Keratinocyte (primary cell): ENCODE data around the gene KRTAP3-1.

ENCODE experiments used
- EZH2 ChIP-seq: IDR thresholded peaks from one replicate; pipeline ENCODE4 v1.6.1; 2012; ENCODE audit warnings: inconsistent platforms, mild to moderate bottlenecking, low read length, moderate library complexity
- TF ChIP-seq, protein P1 (sequence below), 3 experiments: IDR thresholded peaks in 1 of 3; conservative IDR thresholded peaks in 1 of 3; optimal IDR thresholded peaks in 1 of 3; 2 replicates in 2 of 3; 3 replicates in 1 of 3; pipeline versions ENCODE3 to v1.5.1; 2011; ENCODE audit warnings: low read length in 3 of 3, mild to moderate bottlenecking in 3 of 3, moderate library complexity in 2 of 3, control low read depth in 1 of 3, inconsistent platforms in 1 of 3; ENCODE audit not compliant: insufficient read depth in 2 of 3; ENCODE audit errors: extremely low read depth in 1 of 3

DNA sequence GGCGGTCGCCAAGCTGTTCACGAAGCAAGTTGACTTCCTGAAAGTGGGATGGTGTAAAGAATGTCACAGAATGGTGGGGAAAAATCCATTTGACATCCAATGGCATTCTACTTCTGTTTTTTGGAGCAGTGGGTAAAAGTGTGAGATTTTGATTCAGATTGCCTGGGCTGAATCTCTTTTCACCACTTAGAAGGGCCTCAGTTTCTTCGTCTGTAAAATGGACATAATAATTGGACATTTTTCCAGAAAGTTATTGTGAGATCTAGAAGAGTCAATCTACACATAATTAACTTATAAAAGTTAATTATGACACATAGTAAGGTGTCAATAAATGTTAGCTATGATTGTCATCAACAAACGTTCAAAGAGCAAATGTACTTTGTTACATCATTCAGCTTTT lies 27.8 kb downstream of the KRTAP3-1 start:
- TF ChIP-seq, protein P1, sequence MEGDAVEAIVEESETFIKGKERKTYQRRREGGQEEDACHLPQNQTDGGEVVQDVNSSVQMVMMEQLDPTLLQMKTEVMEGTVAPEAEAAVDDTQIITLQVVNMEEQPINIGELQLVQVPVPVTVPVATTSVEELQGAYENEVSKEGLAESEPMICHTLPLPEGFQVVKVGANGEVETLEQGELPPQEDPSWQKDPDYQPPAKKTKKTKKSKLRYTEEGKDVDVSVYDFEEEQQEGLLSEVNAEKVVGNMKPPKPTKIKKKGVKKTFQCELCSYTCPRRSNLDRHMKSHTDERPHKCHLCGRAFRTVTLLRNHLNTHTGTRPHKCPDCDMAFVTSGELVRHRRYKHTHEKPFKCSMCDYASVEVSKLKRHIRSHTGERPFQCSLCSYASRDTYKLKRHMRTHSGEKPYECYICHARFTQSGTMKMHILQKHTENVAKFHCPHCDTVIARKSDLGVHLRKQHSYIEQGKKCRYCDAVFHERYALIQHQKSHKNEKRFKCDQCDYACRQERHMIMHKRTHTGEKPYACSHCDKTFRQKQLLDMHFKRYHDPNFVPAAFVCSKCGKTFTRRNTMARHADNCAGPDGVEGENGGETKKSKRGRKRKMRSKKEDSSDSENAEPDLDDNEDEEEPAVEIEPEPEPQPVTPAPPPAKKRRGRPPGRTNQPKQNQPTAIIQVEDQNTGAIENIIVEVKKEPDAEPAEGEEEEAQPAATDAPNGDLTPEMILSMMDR (optimal IDR thresholded peaks at IDR 0.05 in 1 of 3, IDR thresholded peaks at IDR 0.05 in 1 of 3, conservative IDR thresholded peaks at IDR 0.05 in 1 of 3; ENCODE audit: extremely low read depth in 1 of 3, insufficient read depth in 2 of 3, low read length in 3 of 3) = no peak
- no peak for TF ChIP-seq EZH2
